ENCODE data around the gene LMOD2.
A peak's percentile ranks its signal among the peaks of the same experiment; 100 is the strongest.

LMOD2 gene

GRCh38 chr7:123709525-123709924 lies 53.9 kb downstream of the LMOD2 start:
- TF ChIP-seq, protein P1, sequence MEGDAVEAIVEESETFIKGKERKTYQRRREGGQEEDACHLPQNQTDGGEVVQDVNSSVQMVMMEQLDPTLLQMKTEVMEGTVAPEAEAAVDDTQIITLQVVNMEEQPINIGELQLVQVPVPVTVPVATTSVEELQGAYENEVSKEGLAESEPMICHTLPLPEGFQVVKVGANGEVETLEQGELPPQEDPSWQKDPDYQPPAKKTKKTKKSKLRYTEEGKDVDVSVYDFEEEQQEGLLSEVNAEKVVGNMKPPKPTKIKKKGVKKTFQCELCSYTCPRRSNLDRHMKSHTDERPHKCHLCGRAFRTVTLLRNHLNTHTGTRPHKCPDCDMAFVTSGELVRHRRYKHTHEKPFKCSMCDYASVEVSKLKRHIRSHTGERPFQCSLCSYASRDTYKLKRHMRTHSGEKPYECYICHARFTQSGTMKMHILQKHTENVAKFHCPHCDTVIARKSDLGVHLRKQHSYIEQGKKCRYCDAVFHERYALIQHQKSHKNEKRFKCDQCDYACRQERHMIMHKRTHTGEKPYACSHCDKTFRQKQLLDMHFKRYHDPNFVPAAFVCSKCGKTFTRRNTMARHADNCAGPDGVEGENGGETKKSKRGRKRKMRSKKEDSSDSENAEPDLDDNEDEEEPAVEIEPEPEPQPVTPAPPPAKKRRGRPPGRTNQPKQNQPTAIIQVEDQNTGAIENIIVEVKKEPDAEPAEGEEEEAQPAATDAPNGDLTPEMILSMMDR (IDR thresholded peaks at IDR 0.05; ENCODE audit: low read depth, low read length), result no peak
- TF ChIP-seq, protein P2, sequence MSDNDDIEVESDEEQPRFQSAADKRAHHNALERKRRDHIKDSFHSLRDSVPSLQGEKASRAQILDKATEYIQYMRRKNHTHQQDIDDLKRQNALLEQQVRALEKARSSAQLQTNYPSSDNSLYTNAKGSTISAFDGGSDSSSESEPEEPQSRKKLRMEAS (IDR thresholded peaks at IDR 0.05; ENCODE audit: low read depth, low read length), result no peak
- TF ChIP-seq MYC (IDR thresholded peaks at IDR 0.05; ENCODE audit: low read depth, low read length) (no peak), POLR2A (IDR thresholded peaks at IDR 0.05; ENCODE audit: extremely low read depth, insufficient read length) (no peak)
- DNase-seq (ENCODE audit: low read depth), result no peak
- no peak overlapping the region for H3K4me3 ChIP-seq (ENCODE audit: low read depth, low read length)

GRCh38 chr7:123710683-123711082 lies 55.0 kb downstream of the LMOD2 start:
- H3K4me3 ChIP-seq (ENCODE audit: low read depth, low read length), result no peak overlapping the region
- DNase-seq (ENCODE audit: low read depth), result no peak
- TF ChIP-seq, protein P1 (IDR thresholded peaks at IDR 0.05; ENCODE audit: low read depth, low read length), result no peak
- no peak for TF ChIP-seq POLR2A (IDR thresholded peaks at IDR 0.05; ENCODE audit: extremely low read depth, insufficient read length)
- TF ChIP-seq, protein P2 (IDR thresholded peaks at IDR 0.05; ENCODE audit: low read depth, low read length), result no peak

DNA sequence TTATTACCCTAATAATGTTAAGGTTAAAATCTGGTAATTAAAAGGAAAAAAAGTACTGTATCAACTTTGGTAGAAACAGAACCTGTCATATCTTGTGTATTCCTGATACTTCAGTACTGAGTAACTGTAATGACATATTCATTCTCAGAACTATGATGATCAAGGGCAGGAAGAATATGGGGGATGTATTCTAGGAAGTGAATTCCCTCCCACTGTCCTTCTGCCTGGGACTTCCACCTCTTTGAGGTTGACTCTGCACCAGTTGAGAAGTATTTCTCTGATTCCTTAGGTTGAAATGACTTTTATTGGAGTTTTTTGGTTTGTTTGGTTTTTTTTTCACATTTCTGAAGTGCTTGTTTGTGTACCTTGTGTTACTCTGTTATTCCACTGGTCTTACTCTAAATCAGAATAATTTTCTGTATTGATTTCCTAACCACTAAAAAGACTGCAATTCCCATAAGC lies 56.2 kb downstream of the LMOD2 start:
- no peak overlapping the region for H3K4me3 ChIP-seq (ENCODE audit: low read depth, low read length)
- no peak for DNase-seq (ENCODE audit: low read depth)
- no peak for TF ChIP-seq POLR2A (IDR thresholded peaks at IDR 0.05; ENCODE audit: extremely low read depth, insufficient read length)

GRCh38 chr7:123712619-123713018 lies 57.0 kb downstream of the LMOD2 start:
- peak; percentile 60 for DNase-seq (ENCODE audit: low read depth)
- H3K4me3 ChIP-seq (ENCODE audit: low read depth, low read length), result no peak overlapping the region
- TF ChIP-seq MYC (IDR thresholded peaks at IDR 0.05; ENCODE audit: low read depth, low read length), result no peak
- TF ChIP-seq, protein P1 (IDR thresholded peaks at IDR 0.05; ENCODE audit: low read depth, low read length), result no peak
- TF ChIP-seq POLR2A (IDR thresholded peaks at IDR 0.05; ENCODE audit: extremely low read depth, insufficient read length), result no peak

All from NB4 (cell line).